HG03095 (cell line): ENCODE measurements around the gene COP1.
"Not testable (repeated sequence)": the region's sequence is repeated elsewhere in the genome, so short reads cannot be mapped to it uniquely, and the experiment has no call there.

Experiments used
- ATAC-seq: cut with Tn5 transposase; IDR thresholded peaks from one replicate; pipeline ENCODE4 v1.9.1; 2021; ENCODE audit warnings: moderate library complexity; ENCODE audit not compliant: unreplicated experiment

The COP1 gene

GRCh38 chr1:176051402-176051801 lies 155.7 kb downstream of the COP1 start:
- no peak for ATAC-seq

GRCh38 chr1:176049582-176049981 lies 157.5 kb downstream of the COP1 start:
- no peak for ATAC-seq

- no peak for ATAC-seq
Observed at GRCh38 chr1:176046926-176047325, 160.2 kb downstream of the COP1 start.

GRCh38 chr1:176043537-176043936 lies 163.5 kb downstream of the COP1 start:
- no peak for ATAC-seq

GRCh38 chr1:176033881-176034280 lies 173.2 kb downstream of the COP1 start:
- no peak for ATAC-seq

GRCh38 chr1:176033474-176033873 lies 173.6 kb downstream of the COP1 start:
- no peak for ATAC-seq

- no peak for ATAC-seq
Observed at GRCh38 chr1:176032040-176032645, 174.9 kb downstream of the COP1 start.

GRCh38 chr1:176029609-176030008 lies 177.5 kb downstream of the COP1 start:
- ATAC-seq = no peak

- no peak for ATAC-seq
Observed at GRCh38 chr1:176029155-176029554, 177.9 kb downstream of the COP1 start.

- not testable (repeated sequence) for ATAC-seq
Observed at GRCh38 chr1:176027934-176028333, 179.2 kb downstream of the COP1 start.

- no peak for ATAC-seq
Observed at GRCh38 chr1:176022574-176022973, 184.5 kb downstream of the COP1 start.

- no peak for ATAC-seq
Observed at GRCh38 chr1:176017722-176018121, 189.4 kb downstream of the COP1 start.

- no peak for ATAC-seq
Observed at GRCh38 chr1:176009951-176010350, 197.1 kb downstream of the COP1 start.

GRCh38 chr1:176007756-176008389 lies 199.2 kb downstream of the COP1 start:
- not testable (repeated sequence) for ATAC-seq

GRCh38 chr1:175994660-175995059 lies 212.4 kb downstream of the COP1 start:
- not testable (repeated sequence) for ATAC-seq

- ATAC-seq = not testable (repeated sequence)
Observed at GRCh38 chr1:175992825-175993224, 214.3 kb downstream of the COP1 start.

GRCh38 chr1:175992202-175992601 lies 214.9 kb downstream of the COP1 start:
- ATAC-seq = not testable (repeated sequence)

- ATAC-seq = no peak
Observed at GRCh38 chr1:175984813-175985212, 222.3 kb downstream of the COP1 start.

- ATAC-seq = no peak
Observed at GRCh38 chr1:175984057-175984812, 222.9 kb downstream of the COP1 start.

GRCh38 chr1:175983363-175983762 lies 223.7 kb downstream of the COP1 start:
- ATAC-seq = not testable (repeated sequence)

GRCh38 chr1:175981128-175981527 lies 226.0 kb downstream of the COP1 start:
- ATAC-seq = no peak

GRCh38 chr1:175978926-175979325 lies 228.2 kb downstream of the COP1 start:
- ATAC-seq = no peak
